Measurements from ENCODE around the gene PKMYT1.

PKMYT1 gene

DNA sequence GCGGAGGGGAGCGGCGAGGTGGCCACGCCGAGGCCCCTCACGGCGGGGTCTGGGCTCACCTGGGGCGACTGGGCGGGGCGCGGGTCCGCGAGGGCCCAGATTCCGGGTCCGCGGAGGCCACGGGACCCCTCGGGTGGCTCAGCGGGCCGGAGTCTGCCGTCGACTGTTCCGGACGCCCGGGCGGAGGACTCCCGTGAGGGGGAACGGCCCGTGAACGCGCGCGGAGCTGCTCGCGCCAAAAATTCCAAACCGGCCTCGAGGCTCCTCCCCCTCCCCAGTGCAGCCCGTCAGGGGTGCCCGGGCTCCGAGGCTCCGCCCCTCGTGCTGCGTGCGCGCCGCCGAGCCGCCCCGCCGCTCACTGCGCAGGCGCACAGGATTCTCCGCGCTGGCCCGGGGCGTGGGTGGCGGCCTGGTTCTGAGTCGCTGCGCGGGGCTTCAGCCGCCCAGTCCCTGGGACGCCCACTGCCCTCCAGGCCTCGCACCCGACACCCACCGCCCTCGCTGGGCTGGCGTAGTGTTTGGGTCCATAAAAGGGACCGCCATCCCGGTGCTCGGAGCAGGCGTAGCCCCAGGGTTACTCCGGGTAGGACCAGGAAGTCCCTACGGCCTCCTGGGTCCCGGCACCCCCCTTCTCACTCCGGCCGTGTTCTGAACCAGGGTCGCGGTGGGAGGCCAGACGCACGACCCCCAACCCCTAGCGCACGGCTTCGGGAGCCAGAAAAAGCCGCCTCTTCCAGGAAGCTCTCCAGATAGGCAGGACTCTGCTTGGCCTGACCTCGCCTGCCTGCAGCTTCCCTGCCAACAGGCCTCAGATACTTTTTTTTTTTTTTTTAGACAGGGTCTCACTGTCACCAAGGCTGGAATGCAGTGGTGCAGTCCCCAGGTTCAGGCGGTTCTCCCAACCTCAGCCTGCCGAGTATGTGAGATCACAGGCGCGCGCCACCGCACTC is at the start of gene PKMYT1:
PKMYT1 (minus strand) TSS at position 220 of the 950 bp plus-strand sequence. CDS start 789 bp downstream, outside the sequence.
- peak; percentile 79 to 86 for DNase-seq (ENCODE audit: low read depth in 2 of 2)

GRCh38 chr16:3029491-3030221 is 49.4 kb upstream of the PKMYT1 start:
- DNase-seq (ENCODE audit: low read depth in 2 of 2): no peak

GRCh38 chr16:3028716-3029319 is 48.6 kb upstream of the PKMYT1 start:
- no peak for DNase-seq (ENCODE audit: low read depth in 2 of 2)

- peak; percentile 72 to 74 for DNase-seq (ENCODE audit: low read depth in 2 of 2)
These were observed 47.9 kb upstream of the PKMYT1 start for GRCh38 chr16:3027983-3028715.

DNA sequence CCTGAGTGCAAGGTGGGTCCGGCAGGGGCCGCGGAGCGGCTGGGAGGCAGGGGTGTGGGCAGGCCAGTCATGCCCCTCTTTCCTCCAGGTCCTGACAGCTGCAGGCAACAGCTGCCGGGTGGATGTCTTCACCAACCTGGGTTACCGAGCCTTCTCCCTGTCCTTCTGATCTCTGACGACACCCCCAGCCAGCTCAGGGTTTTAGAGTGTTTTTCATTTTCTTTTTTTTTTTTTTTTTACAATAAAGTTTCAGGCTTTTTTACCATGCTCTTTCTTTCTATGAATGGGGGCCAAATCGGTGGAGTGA is 47.2 kb upstream of the PKMYT1 start:
- DNase-seq (ENCODE audit: low read depth in 2 of 2): no peak

- no peak for DNase-seq (ENCODE audit: low read depth in 2 of 2)
These were observed 46.6 kb upstream of the PKMYT1 start for GRCh38 chr16:3026609-3027488.

DNA sequence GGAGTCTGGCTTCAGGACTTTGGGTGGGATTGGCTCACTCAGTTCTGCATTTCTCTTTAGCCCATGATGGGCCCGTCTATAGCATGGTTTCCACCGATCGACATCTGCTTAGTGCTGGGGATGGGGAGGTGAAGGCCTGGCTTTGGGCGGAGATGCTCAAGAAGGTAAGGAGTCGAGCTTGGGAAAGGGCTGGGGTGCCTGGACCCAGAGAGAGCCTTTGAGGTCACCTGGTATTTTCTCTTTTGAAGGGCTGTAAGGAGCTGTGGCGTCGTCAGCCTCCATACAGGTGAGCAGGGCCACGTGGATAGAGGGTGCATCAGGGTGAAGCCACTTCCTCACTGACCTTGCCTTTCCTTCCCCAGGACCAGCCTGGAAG is 45.7 kb upstream of the PKMYT1 start:
- no peak for DNase-seq (ENCODE audit: low read depth in 2 of 2)

GRCh38 chr16:3025032-3026002 is 45.1 kb upstream of the PKMYT1 start:
- no peak for DNase-seq (ENCODE audit: low read depth in 2 of 2)

GRCh38 chr16:3023669-3024478 is 43.6 kb upstream of the PKMYT1 start, which contains the start of the genes HCFC1R1 and THOC6:
Gene HCFC1R1 (minus strand): TSS chr16:3023942. CDS start chr16:3023941, 1 bp downstream.
Gene THOC6 (plus strand): TSS chr16:3024035. CDS start chr16:3024327, 292 bp downstream.
- peak; percentile 88 to 91 for DNase-seq (ENCODE audit: low read depth in 2 of 2)

DNA sequence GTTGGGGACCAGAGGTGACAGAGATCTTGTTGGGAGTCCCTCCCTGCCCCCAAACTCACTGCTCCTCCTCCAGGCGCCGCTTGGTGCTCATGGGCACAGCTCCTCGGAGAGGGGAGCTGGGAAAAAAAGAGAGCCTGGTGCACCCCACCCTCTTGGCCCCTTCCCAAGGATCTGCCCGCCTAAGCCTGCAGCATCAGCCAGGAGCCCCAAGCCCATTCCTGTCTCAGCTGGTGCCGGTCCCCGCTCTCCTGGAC is 43.1 kb upstream of the PKMYT1 start:
- DNase-seq (ENCODE audit: low read depth in 2 of 2): no peak

- DNase-seq (ENCODE audit: low read depth in 2 of 2): no peak
These were observed 42.6 kb upstream of the PKMYT1 start for GRCh38 chr16:3022684-3023414.

- peak; percentile 84 for DNase-seq (ENCODE audit: low read depth in 2 of 2)
These were observed 42.0 kb upstream of the PKMYT1 start for GRCh38 chr16:3022208-3022683.

DNA sequence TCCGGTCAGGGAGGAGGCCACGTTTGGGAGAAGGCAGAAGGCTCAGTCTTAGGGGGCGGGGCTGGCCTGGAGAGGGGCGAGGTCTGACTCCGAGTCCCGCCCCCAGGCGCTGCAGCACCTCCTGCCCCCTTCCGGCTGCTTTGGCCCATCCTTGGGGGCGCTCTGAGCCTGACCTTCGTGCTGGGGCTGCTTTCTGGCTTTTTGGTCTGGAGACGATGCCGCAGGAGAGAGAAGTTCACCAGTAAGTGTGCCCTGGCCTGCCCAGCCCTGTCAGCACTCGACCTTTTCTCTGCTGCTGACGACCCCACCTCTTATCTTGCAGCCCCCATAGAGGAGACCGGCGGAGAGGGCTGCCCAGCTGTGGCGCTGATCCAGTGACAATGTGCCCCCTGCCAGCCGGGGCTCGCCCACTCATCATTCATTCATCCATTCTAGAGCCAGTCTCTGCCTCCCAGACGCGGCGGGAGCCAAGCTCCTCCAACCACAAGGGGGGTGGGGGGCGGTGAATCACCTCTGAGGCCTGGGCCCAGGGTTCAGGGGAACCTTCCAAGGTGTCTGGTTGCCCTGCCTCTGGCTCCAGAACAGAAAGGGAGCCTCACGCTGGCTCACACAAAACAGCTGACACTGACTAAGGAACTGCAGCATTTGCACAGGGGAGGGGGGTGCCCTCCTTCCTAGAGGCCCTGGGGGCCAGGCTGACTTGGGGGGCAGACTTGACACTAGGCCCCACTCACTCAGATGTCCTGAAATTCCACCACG is 41.4 kb upstream of the PKMYT1 start:
- DNase-seq (ENCODE audit: low read depth in 2 of 2): peak; percentile 73 to 77

DNA sequence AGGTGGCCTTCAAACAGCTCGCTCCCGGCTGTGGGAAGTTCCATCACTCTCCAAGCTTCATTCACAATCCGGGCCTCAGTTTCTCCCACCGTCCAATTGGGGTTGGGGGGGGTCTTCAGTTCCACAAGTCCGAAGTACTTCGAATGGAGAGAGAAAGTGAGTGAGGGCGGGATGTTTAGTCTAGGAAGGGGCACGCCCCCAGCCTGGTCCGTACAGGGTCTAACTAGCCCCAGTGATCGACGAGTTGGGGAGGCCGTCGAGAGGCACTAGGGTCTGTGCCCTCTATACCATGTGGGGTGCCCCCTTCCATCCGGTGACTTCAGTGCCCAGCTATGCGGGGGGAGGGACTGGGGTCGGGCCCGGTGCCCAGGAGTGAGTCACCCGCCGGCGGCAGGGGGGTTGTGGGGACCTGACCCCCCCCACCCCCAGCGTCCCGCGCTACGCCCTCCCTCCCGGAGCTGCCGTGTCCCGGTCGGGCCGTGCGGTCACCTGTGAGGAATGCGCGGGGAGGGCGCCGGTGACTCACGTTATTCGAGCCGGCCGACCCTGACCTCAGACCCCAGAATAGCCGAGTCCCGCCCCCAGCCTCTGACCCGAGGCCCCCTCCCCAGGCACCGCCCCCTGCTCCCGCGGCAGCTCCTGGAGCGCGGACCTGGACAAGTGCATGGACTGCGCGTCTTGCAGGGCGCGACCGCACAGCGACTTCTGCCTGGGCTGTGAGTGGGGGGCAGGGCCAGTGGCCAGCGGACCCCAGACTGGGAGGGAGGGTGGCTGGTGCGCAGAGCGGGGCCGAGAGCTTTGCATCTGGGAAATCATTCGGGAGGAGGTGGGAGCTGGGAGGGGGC is 40.6 kb upstream of the PKMYT1 start:
- DNase-seq (ENCODE audit: low read depth in 2 of 2): no peak

GRCh38 chr16:3020247-3020603 is 40.0 kb upstream of the PKMYT1 start, which contains the start of gene TNFRSF12A:
Gene TNFRSF12A (plus strand): TSS chr16:3020368. CDS start chr16:3020398, 30 bp downstream.
- no peak for DNase-seq (ENCODE audit: low read depth in 2 of 2)

GRCh38 chr16:3019594-3020246 is 39.5 kb upstream of the PKMYT1 start:
- no peak for DNase-seq (ENCODE audit: low read depth in 2 of 2)

Data from activated CD8-positive, alpha-beta memory T cell treated with anti-CD3 and anti-CD28 coated beads for 4 hours (primary cell).